ENCODE data around the gene RBM14.

The RBM14 gene

DNA sequence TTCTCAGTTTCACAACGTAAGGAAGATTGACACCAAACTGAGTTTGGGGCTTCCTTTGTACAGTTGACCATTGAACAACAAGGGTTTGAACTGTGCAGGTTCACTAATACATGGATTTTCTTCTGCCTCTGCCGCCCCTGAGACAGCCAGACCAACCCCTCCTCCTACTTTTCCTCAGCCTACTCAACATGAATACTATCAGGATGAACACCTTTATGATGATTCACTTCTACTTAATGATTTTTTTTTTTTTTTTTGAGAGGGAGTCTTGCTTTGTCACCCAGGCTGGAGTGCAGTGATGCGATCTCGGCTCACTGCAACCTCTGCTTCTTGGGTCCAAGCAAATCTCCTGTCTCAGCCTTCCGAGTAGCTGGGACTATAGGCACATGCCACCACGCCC is 36.7 kb downstream of the RBM14 start:
- WGBS, result 98% methylated on average over 6 of the region's 6 CpGs
- Histone ChIP-seq H3K4me3 (ENCODE audit: low read length) (no peak overlapping the region), H3K27ac (ENCODE audit: low read depth, low read length) (no peak overlapping the region), H3K9me3 (ENCODE audit: insufficient read depth, low read depth, low read length) (no peaks in the 10 kb centered on the region), H3K9ac (ENCODE audit: low read depth, low read length) (no peak overlapping the region), H3K4me1 (ENCODE audit: insufficient read depth, low read length) (no peaks in the 10 kb centered on the region), H3K27me3 (ENCODE audit: insufficient read depth, low read length) (no peaks in the 10 kb centered on the region), H3K36me3 (ENCODE audit: insufficient read depth, low read length) (peaks cover 60% of the 10 kb centered on the region)

- no peak overlapping the region for H3K9ac ChIP-seq (ENCODE audit: low read depth, low read length)
- H3K9me3 ChIP-seq (ENCODE audit: insufficient read depth, low read depth, low read length), result no peaks in the 10 kb centered on the region
- no peak overlapping the region for H3K27ac ChIP-seq (ENCODE audit: low read depth, low read length)
- H3K4me3 ChIP-seq (ENCODE audit: low read length), result no peak overlapping the region
- H3K36me3 ChIP-seq (ENCODE audit: insufficient read depth, low read length), result peaks cover 68% of the 10 kb centered on the region
- H3K27me3 ChIP-seq (ENCODE audit: insufficient read depth, low read length), result no peaks in the 10 kb centered on the region
- WGBS, result 89% methylated on average over 2 of the region's 2 CpGs
- H3K4me1 ChIP-seq (ENCODE audit: insufficient read depth, low read length), result no peaks in the 10 kb centered on the region
Observed at GRCh38 chr11:66659763-66660162, 43.3 kb downstream of the RBM14 start.

GRCh38 chr11:66663741-66664296 is 47.4 kb downstream of the RBM14 start:
- Histone ChIP-seq H3K9me3 (ENCODE audit: insufficient read depth, low read depth, low read length) (no peaks in the 10 kb centered on the region), H3K27me3 (ENCODE audit: insufficient read depth, low read length) (no peaks in the 10 kb centered on the region), H3K4me3 (ENCODE audit: low read length) (no peak overlapping the region), H3K4me1 (ENCODE audit: insufficient read depth, low read length) (no peaks in the 10 kb centered on the region), H3K9ac (ENCODE audit: low read depth, low read length) (no peak overlapping the region), H3K36me3 (ENCODE audit: insufficient read depth, low read length) (peaks cover 88% of the 10 kb centered on the region), H3K27ac (ENCODE audit: low read depth, low read length) (no peak overlapping the region)
- 100% methylated on average over 1 of the region's 1 CpG for WGBS

DNA sequence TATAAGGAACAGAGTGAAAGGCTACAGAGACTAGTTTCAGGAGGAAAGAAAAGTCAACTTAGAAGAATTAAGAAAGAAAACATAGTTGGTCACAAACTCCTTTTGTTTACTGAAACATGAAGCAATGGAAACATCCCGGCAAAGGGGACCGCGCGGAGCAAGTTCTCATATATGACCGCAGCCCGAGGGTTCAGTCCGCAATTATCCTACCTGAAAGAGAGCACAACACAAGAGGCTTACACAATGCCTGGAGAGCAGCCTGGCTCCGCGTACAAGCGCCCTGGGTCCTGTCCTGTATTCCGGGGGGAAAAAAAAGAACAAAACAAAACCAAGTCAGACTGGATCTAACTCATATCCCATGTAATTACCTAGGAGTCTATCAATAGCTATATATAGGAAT is 48.9 kb downstream of the RBM14 start:
- Histone ChIP-seq H3K4me1 (ENCODE audit: insufficient read depth, low read length) (no peaks in the 10 kb centered on the region), H3K27ac (ENCODE audit: low read depth, low read length) (no peak overlapping the region), H3K36me3 (ENCODE audit: insufficient read depth, low read length) (peaks cover 87% of the 10 kb centered on the region), H3K9me3 (ENCODE audit: insufficient read depth, low read depth, low read length) (no peaks in the 10 kb centered on the region), H3K9ac (ENCODE audit: low read depth, low read length) (no peak overlapping the region), H3K4me3 (ENCODE audit: low read length) (no peak overlapping the region), H3K27me3 (ENCODE audit: insufficient read depth, low read length) (no peaks in the 10 kb centered on the region)
- WGBS, result 97% methylated on average over 11 of the region's 11 CpGs

GRCh38 chr11:66670816-66671215 is 54.4 kb downstream of the RBM14 start:
- Histone ChIP-seq H3K36me3 (ENCODE audit: insufficient read depth, low read length) (peaks cover 54% of the 10 kb centered on the region), H3K4me3 (ENCODE audit: low read length) (no peak overlapping the region), H3K27ac (ENCODE audit: low read depth, low read length) (no peak overlapping the region), H3K4me1 (ENCODE audit: insufficient read depth, low read length) (peaks cover 8% of the 10 kb centered on the region; the same call in 1 of the 2 replicates), H3K27me3 (ENCODE audit: insufficient read depth, low read length) (no peaks in the 10 kb centered on the region), H3K9ac (ENCODE audit: low read depth, low read length) (no peak overlapping the region), H3K9me3 (ENCODE audit: insufficient read depth, low read depth, low read length) (no peaks in the 10 kb centered on the region)
- 86% methylated on average over 5 of the region's 5 CpGs for WGBS

GRCh38 chr11:66674964-66675602 is 58.7 kb downstream of the RBM14 start:
- WGBS, result 96% methylated on average over 1 of the region's 2 CpGs
- Histone ChIP-seq H3K4me1 (ENCODE audit: insufficient read depth, low read length) (peaks cover 16% of the 10 kb centered on the region; the same call in 1 of the 2 replicates), H3K27ac (ENCODE audit: low read depth, low read length) (no peak overlapping the region), H3K27me3 (ENCODE audit: insufficient read depth, low read length) (no peaks in the 10 kb centered on the region), H3K9ac (ENCODE audit: low read depth, low read length) (no peak overlapping the region), H3K4me3 (ENCODE audit: low read length) (peak overlapping the region; percentile 87; the same call in 1 of the 2 replicates), H3K36me3 (ENCODE audit: insufficient read depth, low read length) (peaks cover 24% of the 10 kb centered on the region), H3K9me3 (ENCODE audit: insufficient read depth, low read depth, low read length) (no peaks in the 10 kb centered on the region)

DNA sequence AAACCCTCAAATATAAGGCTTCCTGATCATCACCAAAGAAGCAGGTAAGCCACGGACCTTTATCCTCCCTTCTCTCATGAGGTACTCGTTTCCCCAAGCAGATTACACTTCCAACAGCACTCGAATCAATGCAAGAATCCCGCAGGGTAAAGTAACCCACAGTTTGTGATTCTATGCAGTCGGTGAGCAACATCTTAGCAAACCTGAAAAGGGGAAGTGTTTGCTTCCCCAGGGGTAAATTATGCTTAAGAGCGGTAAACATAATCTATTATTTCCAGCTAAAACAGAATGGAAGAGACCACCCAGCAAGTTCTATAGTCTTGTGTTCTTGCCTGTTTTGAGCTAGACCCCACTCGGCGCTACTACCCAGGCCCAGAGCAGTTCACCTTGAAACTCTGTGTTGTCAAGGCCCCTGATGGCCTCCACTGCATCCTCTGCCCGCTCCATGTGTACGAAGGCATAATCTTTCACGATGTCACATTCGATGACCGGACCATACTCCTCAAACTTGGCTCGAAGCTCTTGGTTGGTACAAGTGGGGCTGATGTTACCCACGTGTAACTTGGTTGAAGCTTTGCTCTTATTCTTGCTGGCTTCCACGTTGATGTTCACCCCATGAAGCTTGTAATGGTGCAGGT is 60.0 kb downstream of the RBM14 start:
- WGBS, result 89% methylated on average over 16 of the region's 16 CpGs
- peak overlapping the region; percentile 87 for H3K4me3 ChIP-seq (ENCODE audit: low read length)

More for the DNA sequence above, 60.0 kb downstream of the RBM14 start:
- H3K27ac ChIP-seq (ENCODE audit: low read depth, low read length), result no peak overlapping the region
- H3K27me3 ChIP-seq (ENCODE audit: insufficient read depth, low read length), result no peaks in the 10 kb centered on the region
- H3K9ac ChIP-seq (ENCODE audit: low read depth, low read length), result no peak overlapping the region
- peaks cover 19% of the 10 kb centered on the region for H3K36me3 ChIP-seq (ENCODE audit: insufficient read depth, low read length)
- no peaks in the 10 kb centered on the region for H3K9me3 ChIP-seq (ENCODE audit: insufficient read depth, low read depth, low read length)
- peaks cover 16% of the 10 kb centered on the region; the same call in 1 of the 2 replicates for H3K4me1 ChIP-seq (ENCODE audit: insufficient read depth, low read length)

All from HUES64 (cell line).